Stomach (tissue), 9 donors: ENCODE measurements around the gene SPINK4. TPM values are rescaled to one million over a fixed set of nuclear protein-coding genes. Genes with fewer than 3 reads are reported as not detected.

ENCODE experiments used
- DNase-seq, 2 donors: peaks; one replicate each; pipeline versions ENCODE4 v3.0.0 to v3.0.0-alpha.2; 2013 to 2019
- H3K27ac ChIP-seq, 5 donors: fragments of 200-600 bp in 4 of 5; sonication (generic) in 4 of 5; one replicate each; pipeline ENCODE4 v1.5.1; 2013 to 2019; ENCODE audit warnings: mild to moderate bottlenecking in 1 of 5, moderate library complexity in 1 of 5
- H3K27me3 ChIP-seq, 3 donors: fragments of 200-600 bp; sonication (generic); one replicate each; pipeline ENCODE4 v1.5.1; 2017 to 2019; ENCODE audit warnings: mixed run types in 1 of 3
- H3K36me3 ChIP-seq, 4 donors: fragments of 200-600 bp; sonication (generic); 1 replicate in 3 of 4; 2 replicates in 1 of 4; pipeline ENCODE4 v1.5.1; 2016 to 2019
- H3K4me1 ChIP-seq, 4 donors: fragments of 200-600 bp; sonication (generic); one replicate each; pipeline ENCODE4 v1.5.1; 2016 to 2019
- H3K4me3 ChIP-seq, 4 donors: fragments of 200-600 bp; sonication (generic) in 3 of 4; one replicate each; pipeline ENCODE4 v1.5.1; 2016 to 2019; ENCODE audit warnings: mild to moderate bottlenecking in 1 of 4
- H3K9me3 ChIP-seq, 4 donors: fragments of 200-600 bp; sonication (generic); one replicate each; pipeline ENCODE4 v1.5.1; 2016 to 2019
- EP300 ChIP-seq: sonication (generic); formaldehyde crosslinking; IDR thresholded peaks from one replicate; pipeline ENCODE4 v1.6.1; 2017; ENCODE audit warnings: antibody characterized with exemption
- POLR2A ChIP-seq, 4 donors: fragments of 450-650 bp; IDR thresholded peaks; one replicate each; pipeline ENCODE4 v1.6.1; 2016; ENCODE audit warnings: antibody characterized with exemption in 4 of 4, control low read depth in 2 of 4, mild to moderate bottlenecking in 1 of 4, moderate library complexity in 1 of 4
- POLR2AphosphoS5 ChIP-seq, 3 donors: sonication (generic); formaldehyde crosslinking; IDR thresholded peaks; one replicate each; pipeline ENCODE4 v1.6.1; 2016; ENCODE audit warnings: antibody characterized with exemption in 3 of 3
- WGBS, 5 donors: extraction: QIAGEN DNeasy Blood & Tissue Kit in 3 of 5; methylation state at CpG; one replicate each; pipeline versions ENCODE4 v1.1.5 to v1.1.7; 2013 to 2018; 5-methylcytosine and 5-hydroxymethylcytosine counted together
- intact Hi-C: fragments of 100-400 bp; cut with DNase I; formaldehyde crosslinking; loops from one replicate; pipeline ENCODE4 v1.15.1; 2023; ENCODE audit warnings: low total_unique reads
- polyA plus RNA-seq, 3 donors: library from polyadenylated mRNA; stranded (reverse); fragments of 200-250 nt; gene quantifications; one replicate each; pipeline ENCODE4 v1.2.3, GENCODE V29; 2013
- total RNA-seq, 5 donors: library from RNA; depleted of rRNA; stranded (reverse); fragments of >200 nt; gene quantifications; one replicate each; pipeline versions ENCODE4 v1.1.0 to v1.2.3, GENCODE V29; 2014 to 2016
- TF ChIP-seq, protein P1 (sequence below), 7 experiments: fragments of 450-650 bp in 4 of 7; fragments of 200-600 bp in 3 of 7; sonication (generic) in 3 of 7; IDR thresholded peaks; one replicate each; pipeline ENCODE4 v1.5.1; 2016 to 2019; ENCODE audit warnings: antibody characterized with exemption in 7 of 7, control low read depth in 2 of 7, mild to moderate bottlenecking in 1 of 7
- donor health status: healthy with polysubstance abuse.
- donor health status: Bipolar disorder and iron deficiency.
- donor health status: healthy.

SPINK4 gene
- total and polyA plus RNA-seq, 8 donors = 2.1 to 29.5 (median 19.1) TPM; not detected in 5

DNA sequence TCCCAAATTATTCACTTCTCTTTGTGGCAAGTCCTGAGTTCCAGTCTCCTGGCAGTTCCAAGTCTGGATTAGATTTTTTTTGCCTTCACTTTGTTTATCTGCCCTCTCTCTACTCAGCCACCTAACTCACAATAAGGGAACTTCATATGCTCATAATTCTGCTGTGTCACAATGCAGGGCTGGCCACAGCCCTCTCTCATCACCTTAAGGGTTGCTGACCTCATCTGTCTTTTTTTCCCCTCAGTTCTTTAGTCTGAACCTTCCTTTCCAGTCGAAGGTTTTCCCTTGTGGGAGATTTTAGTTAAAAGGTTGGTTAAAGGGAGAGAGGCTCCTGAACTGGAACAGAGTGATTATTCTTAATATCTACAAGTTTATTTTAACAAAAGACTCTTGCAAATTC, 20.4 kb downstream of the SPINK4 start:
- Histone ChIP-seq H3K9me3 (no peaks in the 10 kb centered on the region), H3K27ac (no peak overlapping the region), H3K4me1 (peaks cover 7 to 31% (median 19%) of the 10 kb centered on the region in 4 donors), H3K27me3 (no peaks in the 10 kb centered on the region), H3K4me3 (no peak overlapping the region), H3K36me3 (peaks cover 69 to 73% (median 72%) of the 10 kb centered on the region in 4 donors)
- intact Hi-C loops = no loop called here
- WGBS, 5 donors = 83 to 98% (median 93%) methylated on average over 1 of the region's 1 CpG
- no peak for TF ChIP-seq EP300
- TF ChIP-seq, protein P1, sequence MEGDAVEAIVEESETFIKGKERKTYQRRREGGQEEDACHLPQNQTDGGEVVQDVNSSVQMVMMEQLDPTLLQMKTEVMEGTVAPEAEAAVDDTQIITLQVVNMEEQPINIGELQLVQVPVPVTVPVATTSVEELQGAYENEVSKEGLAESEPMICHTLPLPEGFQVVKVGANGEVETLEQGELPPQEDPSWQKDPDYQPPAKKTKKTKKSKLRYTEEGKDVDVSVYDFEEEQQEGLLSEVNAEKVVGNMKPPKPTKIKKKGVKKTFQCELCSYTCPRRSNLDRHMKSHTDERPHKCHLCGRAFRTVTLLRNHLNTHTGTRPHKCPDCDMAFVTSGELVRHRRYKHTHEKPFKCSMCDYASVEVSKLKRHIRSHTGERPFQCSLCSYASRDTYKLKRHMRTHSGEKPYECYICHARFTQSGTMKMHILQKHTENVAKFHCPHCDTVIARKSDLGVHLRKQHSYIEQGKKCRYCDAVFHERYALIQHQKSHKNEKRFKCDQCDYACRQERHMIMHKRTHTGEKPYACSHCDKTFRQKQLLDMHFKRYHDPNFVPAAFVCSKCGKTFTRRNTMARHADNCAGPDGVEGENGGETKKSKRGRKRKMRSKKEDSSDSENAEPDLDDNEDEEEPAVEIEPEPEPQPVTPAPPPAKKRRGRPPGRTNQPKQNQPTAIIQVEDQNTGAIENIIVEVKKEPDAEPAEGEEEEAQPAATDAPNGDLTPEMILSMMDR (IDR thresholded peaks at IDR 0.05) = no peak
- TF ChIP-seq POLR2A (IDR thresholded peaks at IDR 0.05) = no peak
- TF ChIP-seq POLR2AphosphoS5 (IDR thresholded peaks at IDR 0.05) = no peak
- no peak for DNase-seq

DNA sequence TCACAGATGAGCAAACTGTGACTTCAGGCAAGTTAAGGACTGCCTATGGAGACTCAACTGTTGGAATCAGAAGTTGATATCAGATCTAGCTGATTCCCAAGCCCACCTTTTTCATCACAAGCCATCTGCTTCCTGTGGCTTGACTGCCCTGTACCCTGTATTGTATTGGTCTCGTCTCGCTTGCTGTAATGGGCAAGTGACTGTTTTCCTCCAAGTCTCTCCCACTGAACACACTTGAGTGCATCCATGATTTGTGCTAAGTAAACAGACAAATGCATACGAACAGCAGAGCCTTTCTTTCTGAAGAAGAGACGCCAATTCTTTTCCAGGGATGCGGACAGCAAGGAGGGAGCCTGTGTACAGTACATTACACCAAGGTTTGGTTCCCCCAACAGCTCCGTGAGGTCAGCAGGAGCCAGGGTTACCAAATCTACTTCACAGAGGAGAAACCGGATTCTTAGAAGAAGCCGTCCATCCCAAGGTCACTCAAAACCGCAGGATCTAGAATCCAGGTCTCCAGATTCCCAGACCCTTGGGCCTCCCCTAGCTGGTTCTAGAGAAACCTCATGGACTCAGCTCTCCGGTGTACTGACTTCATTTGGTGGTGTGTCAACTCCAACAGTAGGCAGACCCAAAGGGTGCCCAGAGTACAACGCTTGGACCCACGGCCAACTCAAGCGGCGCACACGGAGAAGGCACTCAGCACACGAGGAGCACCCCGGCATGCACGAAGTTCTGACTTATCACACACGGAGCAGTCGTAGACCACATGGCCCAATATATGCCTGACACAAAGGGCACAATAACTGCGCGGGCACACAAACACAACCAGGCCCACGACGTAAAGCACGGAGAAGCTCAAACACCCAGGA, 23.4 kb downstream of the SPINK4 start:
- no peaks in the 10 kb centered on the region for H3K27me3 ChIP-seq
- DNase-seq = peak in 1 of 2 donors; percentile 67
- TF ChIP-seq, protein P1 (IDR thresholded peaks at IDR 0.05) = no peak
- TF ChIP-seq POLR2A (IDR thresholded peaks at IDR 0.05) = no peak
- TF ChIP-seq EP300 = no peak
- no peak for TF ChIP-seq POLR2AphosphoS5 (IDR thresholded peaks at IDR 0.05)
- H3K27ac ChIP-seq = peak overlapping the region; percentile 91 to 95 (median 94)
- no peaks in the 10 kb centered on the region for H3K9me3 ChIP-seq
- whole genome bisulfite sequencing, 5 donors = 4 to 10% (median 5%) methylated on average over 15 to 25 of the region's 25 CpGs
- intact Hi-C loops = no loop called here
- H3K4me3 ChIP-seq = peak overlapping the region; percentile 86 to 93 (median 88)
- H3K4me1 ChIP-seq = peaks cover 19 to 48% (median 35%) of the 10 kb centered on the region in 4 donors
- H3K36me3 ChIP-seq = peaks cover 46 to 66% (median 63%) of the 10 kb centered on the region in 4 donors

DNA sequence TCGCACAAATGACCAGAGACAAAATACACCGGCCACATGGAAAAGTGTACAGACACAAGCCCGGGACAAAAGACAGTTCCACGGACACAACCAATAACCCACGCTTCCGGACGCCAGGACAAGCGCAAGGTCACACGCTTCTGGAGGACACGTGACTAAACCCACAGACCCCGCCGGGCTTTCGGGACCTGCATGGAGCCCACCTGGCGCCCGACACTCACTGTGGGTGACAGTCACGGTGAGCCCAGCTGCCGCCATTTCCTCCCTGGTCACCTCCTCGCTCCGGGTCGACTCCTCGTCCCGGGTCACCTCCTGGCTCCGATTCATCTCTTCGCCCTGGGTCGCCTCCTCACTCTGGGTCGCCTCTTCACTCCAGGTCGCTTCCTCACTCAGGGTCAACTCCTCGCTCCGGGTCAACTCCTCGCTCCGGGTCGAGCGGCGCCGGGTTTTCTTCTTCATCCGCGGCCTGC, 24.1 kb downstream of the SPINK4 start:
- TF ChIP-seq EP300 = no peak
- TF ChIP-seq POLR2A (IDR thresholded peaks at IDR 0.05) = no peak
- TF ChIP-seq POLR2AphosphoS5 (IDR thresholded peaks at IDR 0.05) = no peak
- TF ChIP-seq, protein P1 (IDR thresholded peaks at IDR 0.05) = no peak
- peaks cover 39 to 66% (median 63%) of the 10 kb centered on the region in 4 donors for H3K36me3 ChIP-seq
- 0 to 1% (median 0%) methylated on average over 25 to 37 of the region's 37 CpGs for WGBS, 5 donors

DNA sequence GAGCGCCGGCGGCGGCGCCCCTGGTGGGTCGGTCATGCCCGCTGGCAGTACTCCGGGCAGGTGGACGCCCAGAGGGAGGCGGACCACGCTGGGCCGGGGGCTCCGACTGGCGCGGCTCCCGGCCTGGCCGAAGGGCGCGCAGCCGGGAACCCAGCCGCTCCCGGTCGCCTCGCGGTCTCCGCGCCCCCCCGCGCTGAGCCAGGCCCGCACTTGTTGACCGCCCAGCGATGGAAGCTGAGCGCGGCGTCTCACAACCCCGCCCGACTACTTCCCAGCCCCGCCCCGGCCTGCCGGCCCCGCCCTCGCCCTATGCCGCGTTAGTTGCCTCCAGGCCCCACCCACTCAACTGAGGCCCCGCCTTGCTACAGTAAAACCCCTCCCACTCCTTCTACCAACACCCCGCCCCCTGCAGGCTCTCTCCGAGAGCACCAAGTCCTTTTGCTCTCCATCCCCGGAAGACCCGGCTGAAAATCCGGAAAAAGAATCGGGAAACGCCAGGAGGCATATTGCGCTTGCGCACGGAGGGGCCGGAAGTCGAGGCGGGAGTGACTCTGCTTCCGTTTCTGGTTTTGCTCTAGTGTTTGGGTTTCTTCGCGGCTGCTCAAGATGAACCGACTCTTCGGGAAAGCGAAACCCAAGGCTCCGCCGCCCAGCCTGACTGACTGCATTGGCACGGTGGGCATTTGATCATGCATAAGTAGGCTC, 24.7 kb downstream of the SPINK4 start, which contains the start of the genes BAG1 and CHMP5:
Gene BAG1 (minus strand): TSS at position 236 of the 705 bp plus-strand sequence.
Gene CHMP5 (plus strand): TSS at position 577 of the 705 bp plus-strand sequence. CDS start 30 bp downstream, at position 607.
- WGBS, 5 donors = 0 to 1% (median 0%) methylated on average over 46 to 67 of the region's 67 CpGs
- Histone ChIP-seq H3K27me3 (no peaks in the 10 kb centered on the region), H3K4me3 (peak within 1 kb of the TSS; percentile 86 to 93 (median 88)), H3K4me1 (peaks cover 19 to 48% (median 35%) of the 10 kb centered on the region in 4 donors), H3K9me3 (no peaks in the 10 kb centered on the region), H3K27ac (peak within 1 kb of the TSS; percentile 91 to 95 (median 94)), H3K36me3 (peaks cover 33 to 66% (median 63%) of the 10 kb centered on the region in 4 donors)
- intact Hi-C loops = no loop called here
- DNase-seq = peak; percentile 100
- TF ChIP-seq POLR2AphosphoS5 (IDR thresholded peaks at IDR 0.05) (peak; percentile 60 to 89 (median 86)), EP300 (no peak), POLR2A (IDR thresholded peaks at IDR 0.05) (peak in 1 of 4 donors; percentile 25)
- TF ChIP-seq, protein P1 (IDR thresholded peaks at IDR 0.05) = peak in 3 of 7 experiments; percentile 36 to 57 (median 54)

More for the DNA sequence above, 24.1 kb downstream of the SPINK4 start:
- H3K4me1 ChIP-seq = peaks cover 19 to 48% (median 35%) of the 10 kb centered on the region in 4 donors
- H3K27ac ChIP-seq = peak overlapping the region; percentile 91 to 95 (median 94)
- no peaks in the 10 kb centered on the region for H3K9me3 ChIP-seq
- H3K4me3 ChIP-seq = peak overlapping the region; percentile 86 to 93 (median 88)
- DNase-seq = peak; percentile 50 to 74
- intact Hi-C loops = no loop called here
- no peaks in the 10 kb centered on the region for H3K27me3 ChIP-seq
